HCT116 (cell line): ENCODE measurements around the gene NXN. TPM values are rescaled to one million over a fixed set of nuclear protein-coding genes. Genes with fewer than 3 reads are reported as not detected.

Experiments used
- ATAC-seq: fragments of 200-7000 bp; cut with Tn5 transposase; 2 replicates; pipeline ENCODE4 v1.9.1; 2020; ENCODE audit warnings: mild to moderate bottlenecking, moderate library complexity
- BruUV-seq: library from RNA; stranded (reverse); fragments of 400-500 nt; replicated peaks from 2 replicates; lab custom pipeline; 2021; lab: Mats Ljungman, UMichigan
- CTCF ChIA-PET: fragments of 300-600 bp; sonication (Branson Sonifier 250); formaldehyde crosslinking; loops from one replicate; lab custom pipeline; 2021; ENCODE audit warnings: antibody characterized with exemption; lab: Charles Lee
- POLR2A ChIA-PET: fragments of 300-600, 350-600 bp; sonication (Branson Sonifier 250); formaldehyde crosslinking; loops from one replicate; lab custom pipeline; 2021; ENCODE audit warnings: antibody characterized with exemption; lab: Charles Lee
- RAD21 ChIA-PET, 2 experiments: fragments of 300-600 bp; sonication (Branson Sonifier 250); formaldehyde crosslinking; loops; one replicate each; lab custom pipeline; 2023; ENCODE audit warnings: low total read pairs in 2 of 2; ENCODE audit not compliant: uncharacterized antibody in 2 of 2, unreplicated experiment in 2 of 2, low non-redundant PET in 1 of 2; lab: Charles Lee
- DNase-seq: peaks from one replicate; pipeline ENCODE4 v3.0.0-alpha.2; 2010; ENCODE audit warnings: low read depth, low spot score
- H2AFZ ChIP-seq: fragments of 200-600 bp; shearing (Covaris generic), sonication (generic); 2 replicates; pipeline ENCODE4 v1.6.1; 2017; ENCODE audit warnings: low read depth, mixed run types, mixed read lengths, antibody characterized with exemption, low read length; ENCODE audit not compliant: poor library complexity, severe bottlenecking
- H3K27ac ChIP-seq: 2 replicates; pipeline ENCODE4 v1.5.1; 2012; ENCODE audit warnings: low read depth, low read length
- H3K27me3 ChIP-seq: fragments of 200-600 bp; sonication (generic); 2 replicates; pipeline ENCODE4 v1.6.1; 2016; ENCODE audit warnings: mixed run types, low read length, mixed read lengths; ENCODE audit not compliant: insufficient read depth
- H3K36me3 ChIP-seq, 2 experiments: fragments of 200-500 bp in 1 of 2; fragments of 200-600 bp in 1 of 2; sonication (Bioruptor generic) in 1 of 2; sonication (generic) in 1 of 2; 2 replicates each; pipeline versions ENCODE4 v1.5.1 to v1.6.1; 2014 to 2016; ENCODE audit warnings: low read length in 2 of 2, inconsistent platforms in 1 of 2, mixed read lengths in 1 of 2, mixed run types in 1 of 2; ENCODE audit not compliant: insufficient read depth in 2 of 2, control insufficient read depth in 1 of 2
- H3K4me1 ChIP-seq, 2 experiments: fragments of 200-600 bp in 1 of 2; sonication (generic) in 1 of 2; 2 replicates each; pipeline versions ENCODE4 v1.5.1 to v1.6.1; 2012 to 2017; ENCODE audit warnings: low read length in 2 of 2, inconsistent platforms in 1 of 2, mild to moderate bottlenecking in 1 of 2, mixed read lengths in 1 of 2, mixed run types in 1 of 2, moderate library complexity in 1 of 2; ENCODE audit not compliant: insufficient read depth in 2 of 2, control insufficient read depth in 1 of 2
- H3K4me2 ChIP-seq: fragments of 200-600 bp; sonication (generic); 2 replicates; pipeline ENCODE4 v1.6.1; 2017; ENCODE audit warnings: mixed run types, low read length, mixed read lengths
- H3K4me3 ChIP-seq, 2 experiments: fragments of 200-600 bp in 1 of 2; sonication (generic) in 1 of 2; replicated peaks in 1 of 2; 2 replicates each; pipeline ENCODE4 v1.5.1; 2011 to 2016; ENCODE audit warnings: low read length in 2 of 2, control low read depth in 1 of 2, low read depth in 1 of 2, mild to moderate bottlenecking in 1 of 2, mixed read lengths in 1 of 2, mixed run types in 1 of 2
- H3K79me2 ChIP-seq: fragments of 200-600 bp; sonication (generic); 2 replicates; pipeline ENCODE4 v1.6.1; 2017; ENCODE audit warnings: mild to moderate bottlenecking, mixed run types, low read length, moderate library complexity, mixed read lengths; ENCODE audit not compliant: insufficient read depth
- H3K9ac ChIP-seq: fragments of 200-600 bp; sonication (generic); 2 replicates; pipeline ENCODE4 v1.6.1; 2016; ENCODE audit warnings: low read length, mixed read lengths
- H3K9me2 ChIP-seq: fragments of 200-600 bp; sonication (generic), shearing (Covaris generic); 2 replicates; pipeline ENCODE4 v1.6.1; 2017; ENCODE audit warnings: mixed run types, mild to moderate bottlenecking, moderate library complexity; ENCODE audit not compliant: insufficient read depth
- H3K9me3 ChIP-seq, 2 experiments: fragments of 200-500 bp in 1 of 2; fragments of 200-600 bp in 1 of 2; sonication (Bioruptor generic) in 1 of 2; sonication (generic) in 1 of 2; 2 replicates each; pipeline ENCODE4 v1.6.1; 2014 to 2017; ENCODE audit warnings: low read length in 2 of 2, mixed read lengths in 2 of 2, inconsistent platforms in 1 of 2, low read depth in 1 of 2, mild to moderate bottlenecking in 1 of 2, mixed run types in 1 of 2, moderate library complexity in 1 of 2; ENCODE audit not compliant: control insufficient read depth in 1 of 2, insufficient read depth in 1 of 2
- H4K20me1 ChIP-seq: fragments of 200-600 bp; sonication (generic), shearing (Covaris generic); 2 replicates; pipeline ENCODE4 v1.6.1; 2017; ENCODE audit warnings: mixed run types, mild to moderate bottlenecking, moderate library complexity; ENCODE audit not compliant: insufficient read depth
- CBX3 ChIP-seq: IDR thresholded peaks from 2 replicates; pipeline ENCODE4 v1.6.1; 2012; ENCODE audit warnings: low read depth
- CTCF ChIP-seq, 3 experiments: fragments of 200-600 bp in 1 of 3; sonication (generic) in 1 of 3; IDR thresholded peaks in 2 of 3; conservative IDR thresholded peaks in 1 of 3; 2 replicates each; pipeline ENCODE4 v1.5.1; 2012 to 2017; ENCODE audit warnings: low read depth in 2 of 3, low read length in 2 of 3, antibody characterized with exemption in 1 of 3, borderline replicate concordance in 1 of 3, control low read depth in 1 of 3, mild to moderate bottlenecking in 1 of 3, mixed read lengths in 1 of 3, mixed run types in 1 of 3, moderate library complexity in 1 of 3; ENCODE audit not compliant: insufficient read depth in 1 of 3
- EGR1 ChIP-seq: IDR thresholded peaks from 2 replicates; pipeline ENCODE4 v1.6.1; 2012; ENCODE audit warnings: low read depth
- ELF1 ChIP-seq: IDR thresholded peaks from 2 replicates; pipeline ENCODE4 v1.6.1; 2012; ENCODE audit warnings: low read depth, borderline replicate concordance
- EZH2 ChIP-seq: fragments of 200-600 bp; sonication (generic); IDR thresholded peaks from 2 replicates; pipeline ENCODE4 v1.6.1; 2017; ENCODE audit warnings: antibody characterized with exemption, mixed run types
- EZH2phosphoT487 ChIP-seq: fragments of 200-600 bp; IDR thresholded peaks from 2 replicates; pipeline ENCODE4 v1.6.1; 2018; ENCODE audit warnings: antibody characterized with exemption, borderline replicate concordance
- FOSL1 ChIP-seq: IDR thresholded peaks from 2 replicates; pipeline ENCODE4 v1.6.1; 2012; ENCODE audit warnings: low read depth
- POLR2A ChIP-seq: IDR thresholded peaks from 2 replicates; pipeline ENCODE4 v1.7.0; 2011; ENCODE audit warnings: borderline replicate concordance; ENCODE audit not compliant: insufficient read depth, insufficient read length; ENCODE audit errors: extremely low read depth
- POLR2AphosphoS5 ChIP-seq: IDR thresholded peaks from 2 replicates; pipeline ENCODE4 v1.6.1; 2011; ENCODE audit warnings: mild to moderate bottlenecking, low read depth, low read length, moderate library complexity
- RAD21 ChIP-seq: IDR thresholded peaks from 2 replicates; pipeline ENCODE4 v1.6.1; 2012; ENCODE audit warnings: low read depth, mild to moderate bottlenecking
- REST ChIP-seq: IDR thresholded peaks from 2 replicates; pipeline ENCODE4 v1.6.1; 2012; ENCODE audit warnings: low read depth
- SIN3A ChIP-seq: IDR thresholded peaks from 2 replicates; pipeline ENCODE4 v1.6.1; 2012; ENCODE audit warnings: low read depth
- SP1 ChIP-seq: IDR thresholded peaks from 2 replicates; pipeline ENCODE4 v1.6.1; 2012; ENCODE audit warnings: low read depth
- TCF7L2 ChIP-seq: IDR thresholded peaks from 2 replicates; pipeline ENCODE4 v1.7.0; 2011; ENCODE audit warnings: borderline replicate concordance, inconsistent platforms; ENCODE audit not compliant: insufficient read depth, insufficient read length; ENCODE audit errors: extremely low read depth
- YY1 ChIP-seq: IDR thresholded peaks from 2 replicates; pipeline ENCODE4 v1.6.1; 2011; ENCODE audit warnings: low read length, low read depth, moderate library complexity, mild to moderate bottlenecking; ENCODE audit not compliant: insufficient replicate concordance; ENCODE audit errors: extremely low read depth
- ZBTB33 ChIP-seq: IDR thresholded peaks from 2 replicates; pipeline ENCODE4 v1.6.1; 2011; ENCODE audit warnings: mild to moderate bottlenecking, low read length, moderate library complexity; ENCODE audit not compliant: insufficient replicate concordance; ENCODE audit errors: extremely low read depth
- ZFX ChIP-seq: fragments of 450-650 bp; IDR thresholded peaks from 2 replicates; pipeline ENCODE4 v1.6.1; 2017
- ZNF274 ChIP-seq: fragments of 200-500 bp; sonication (Bioruptor generic); IDR thresholded peaks from 2 replicates; pipeline ENCODE4 v1.6.1; 2014; ENCODE audit warnings: mild to moderate bottlenecking, low read depth, low read length, inconsistent platforms
- intact Hi-C: fragments of 100-400 bp; cut with micrococcal nuclease; formaldehyde crosslinking; loops from 2 replicates; pipeline ENCODE4 v1.10.0; 2022
- total RNA-seq: library from RNA; stranded (reverse); gene quantifications from one replicate; pipeline ENCODE4 v1.2.1, GENCODE V29; 2021; ENCODE audit not compliant: unreplicated experiment

NXN gene
- total RNA-seq, 1 experiment from 2014 or later, result 83.7 TPM

- Histone ChIP-seq H3K9ac (no peak overlapping the region), H3K36me3 (no peaks in the 10 kb centered on the region), H3K27me3 (no peaks in the 10 kb centered on the region), H4K20me1 (no peaks in the 10 kb centered on the region), H3K79me2 (peaks cover 63% of the 10 kb centered on the region; the same call in 1 of the 2 replicates), H2AFZ (no peak overlapping the region), H3K4me1 (no peaks in the 10 kb centered on the region), H3K27ac (no peak overlapping the region), H3K4me3 (no peak overlapping the region), H3K9me2 (no peaks in the 10 kb centered on the region), H3K9me3 (no peaks in the 10 kb centered on the region), H3K4me2 (no peak overlapping the region)
- DNase-seq (no peak), ATAC-seq (no peak)
- POLR2A ChIA-PET, result interaction anchor here (0.6 kb wide), 1 partner anchor 22 kb away, joined by 4 read pairs; no protein-coding TSS in a partner anchor
- no TSS peak for BruUV-seq
- RAD21 ChIA-PET, result no interaction called here
- CTCF ChIA-PET, result no interaction called here
- TF ChIP-seq FOSL1 (no peak), POLR2A (no peak), RAD21 (no peak), YY1 (no peak), EGR1 (no peak), CBX3 (no peak), ZFX (no peak), POLR2AphosphoS5 (no peak), ZNF274 (no peak), EZH2phosphoT487 (no peak), TCF7L2 (no peak), SIN3A (no peak), EZH2 (no peak), SP1 (no peak), ELF1 (no peak), REST (no peak), ZBTB33 (no peak), CTCF (IDR thresholded peaks at IDR 0.05 in 2 of 3, conservative IDR thresholded peaks at IDR 0.05 in 1 of 3; ENCODE audit: borderline replicate concordance in 1 of 3, insufficient read depth in 1 of 3, low read depth in 2 of 3, low read length in 2 of 3) (no peak)
- intact Hi-C loops, result no loop called here
These were observed 129.3 kb downstream of the NXN start for GRCh38 chr17:850086-850850.
